GM12875 (cell line): Measurements from ENCODE around the gene C2orf92.
"Not testable (repeated sequence)": the region's sequence is repeated elsewhere in the genome, so short reads cannot be mapped to it uniquely, and the experiment has no call there.

ENCODE experiments used
- H3K4me3 ChIP-seq: one replicate; pipeline ENCODE4 v1.5.1; 2011; ENCODE audit warnings: low read depth, low read length, control low read depth
- CTCF ChIP-seq: IDR thresholded peaks from 2 replicates; pipeline ENCODE4 v1.5.1; 2011; ENCODE audit warnings: low read depth, mild to moderate bottlenecking, control low read depth, inconsistent platforms, low read length, moderate library complexity, borderline replicate concordance; ENCODE audit not compliant: insufficient read depth

C2orf92 gene

GRCh38 chr2:97671526-97671925, 2.0 kb downstream of the C2orf92 start:
- no peak for TF ChIP-seq CTCF
- no peak overlapping the region for H3K4me3 ChIP-seq

GRCh38 chr2:97672606-97673140, 3.2 kb downstream of the C2orf92 start:
- H3K4me3 ChIP-seq, result not testable (repeated sequence)

- no peak for TF ChIP-seq CTCF
- H3K4me3 ChIP-seq, result no peak overlapping the region
Observed at GRCh38 chr2:97673182-97673914, 3.8 kb downstream of the C2orf92 start.

- no peak overlapping the region for H3K4me3 ChIP-seq
Observed at GRCh38 chr2:97673915-97674283, 4.4 kb downstream of the C2orf92 start.

GRCh38 chr2:97675430-97676113, 6.1 kb downstream of the C2orf92 start:
- TF ChIP-seq CTCF, result no peak
- no peak overlapping the region for H3K4me3 ChIP-seq

More at GRCh38 chr2:97673915-97674283, 4.4 kb downstream of the C2orf92 start:
- no peak for TF ChIP-seq CTCF

- TF ChIP-seq CTCF, result no peak
Observed at GRCh38 chr2:97676620-97677019, 7.1 kb downstream of the C2orf92 start.

GRCh38 chr2:97677480-97677879, 8.0 kb downstream of the C2orf92 start:
- no peak overlapping the region for H3K4me3 ChIP-seq
- no peak for TF ChIP-seq CTCF

More at GRCh38 chr2:97676620-97677019, 7.1 kb downstream of the C2orf92 start:
- no peak overlapping the region for H3K4me3 ChIP-seq
